Stomach (tissue), 4 donors: ENCODE results near the gene VASH2.
"Not testable (repeated sequence)": the region's sequence is repeated elsewhere in the genome, so short reads cannot be mapped to it uniquely, and the experiment has no call there.

Experiments
- EP300 ChIP-seq: sonication (generic); formaldehyde crosslinking; IDR thresholded peaks from one replicate; pipeline ENCODE4 v1.6.1; 2017; ENCODE audit warnings: antibody characterized with exemption
- POLR2A ChIP-seq, 4 donors: fragments of 450-650 bp; IDR thresholded peaks; one replicate each; pipeline ENCODE4 v1.6.1; 2016; ENCODE audit warnings: antibody characterized with exemption in 4 of 4, control low read depth in 2 of 4, mild to moderate bottlenecking in 1 of 4, moderate library complexity in 1 of 4
- POLR2AphosphoS5 ChIP-seq, 3 donors: sonication (generic); formaldehyde crosslinking; IDR thresholded peaks; one replicate each; pipeline ENCODE4 v1.6.1; 2016; ENCODE audit warnings: antibody characterized with exemption in 3 of 3
- TF ChIP-seq, protein P1 (sequence below), 7 experiments: fragments of 450-650 bp in 4 of 7; fragments of 200-600 bp in 3 of 7; sonication (generic) in 3 of 7; IDR thresholded peaks; one replicate each; pipeline ENCODE4 v1.5.1; 2016 to 2019; ENCODE audit warnings: antibody characterized with exemption in 7 of 7, control low read depth in 2 of 7, mild to moderate bottlenecking in 1 of 7

GRCh38 chr1:212964993-212965392 is 14.7 kb downstream of the VASH2 start:
- TF ChIP-seq, protein P1, sequence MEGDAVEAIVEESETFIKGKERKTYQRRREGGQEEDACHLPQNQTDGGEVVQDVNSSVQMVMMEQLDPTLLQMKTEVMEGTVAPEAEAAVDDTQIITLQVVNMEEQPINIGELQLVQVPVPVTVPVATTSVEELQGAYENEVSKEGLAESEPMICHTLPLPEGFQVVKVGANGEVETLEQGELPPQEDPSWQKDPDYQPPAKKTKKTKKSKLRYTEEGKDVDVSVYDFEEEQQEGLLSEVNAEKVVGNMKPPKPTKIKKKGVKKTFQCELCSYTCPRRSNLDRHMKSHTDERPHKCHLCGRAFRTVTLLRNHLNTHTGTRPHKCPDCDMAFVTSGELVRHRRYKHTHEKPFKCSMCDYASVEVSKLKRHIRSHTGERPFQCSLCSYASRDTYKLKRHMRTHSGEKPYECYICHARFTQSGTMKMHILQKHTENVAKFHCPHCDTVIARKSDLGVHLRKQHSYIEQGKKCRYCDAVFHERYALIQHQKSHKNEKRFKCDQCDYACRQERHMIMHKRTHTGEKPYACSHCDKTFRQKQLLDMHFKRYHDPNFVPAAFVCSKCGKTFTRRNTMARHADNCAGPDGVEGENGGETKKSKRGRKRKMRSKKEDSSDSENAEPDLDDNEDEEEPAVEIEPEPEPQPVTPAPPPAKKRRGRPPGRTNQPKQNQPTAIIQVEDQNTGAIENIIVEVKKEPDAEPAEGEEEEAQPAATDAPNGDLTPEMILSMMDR (IDR thresholded peaks at IDR 0.05), result not testable (repeated sequence)
- not testable (repeated sequence) for TF ChIP-seq POLR2A (IDR thresholded peaks at IDR 0.05); EP300; POLR2AphosphoS5 (IDR thresholded peaks at IDR 0.05)
